Gastrocnemius medialis (tissue), 4 donors: ENCODE data around the gene IGF2BP2. TPM values are rescaled to one million over a fixed set of nuclear protein-coding genes. Genes with fewer than 3 reads are reported as not detected.

Source experiments
- ATAC-seq, 2 donors: fragments of 150-250 bp; one replicate each; pipeline ENCODE4 v1.9.1; 2016
- DNase-seq, 2 donors: peaks; one replicate each; pipeline ENCODE4 v3.0.0-alpha.2; 2019
- H3K27ac ChIP-seq, 4 donors: fragments of 200-600 bp; sonication (generic); 1 replicate in 1 of 4; 2 replicates in 3 of 4; pipeline ENCODE4 v1.5.1; 2016 to 2018; ENCODE audit warnings: mild to moderate bottlenecking in 2 of 4, moderate library complexity in 1 of 4
- H3K27me3 ChIP-seq, 3 donors: fragments of 200-600 bp; sonication (generic) in 2 of 3; 1 replicate in 1 of 3; 2 replicates in 2 of 3; pipeline versions ENCODE4 v1.5.1 to v1.6.0; 2016 to 2019; ENCODE audit warnings: mild to moderate bottlenecking in 1 of 3, moderate library complexity in 1 of 3
- H3K36me3 ChIP-seq, 2 donors: fragments of 200-600 bp; sonication (generic) in 1 of 2; one replicate each; pipeline ENCODE4 v1.5.1; 2017 to 2018
- H3K4me1 ChIP-seq, 2 donors: fragments of 200-600 bp; sonication (generic) in 1 of 2; one replicate each; pipeline ENCODE4 v1.5.1; 2016 to 2017; ENCODE audit warnings: mild to moderate bottlenecking in 2 of 2
- H3K4me3 ChIP-seq, 4 donors: fragments of 200-600 bp; sonication (generic) in 3 of 4; 1 replicate in 1 of 4; 2 replicates in 3 of 4; pipeline ENCODE4 v1.5.1; 2016 to 2019; ENCODE audit warnings: mild to moderate bottlenecking in 2 of 4
- H3K9me3 ChIP-seq, 3 donors: fragments of 200-600 bp; sonication (generic) in 2 of 3; 1 replicate in 1 of 3; 2 replicates in 2 of 3; pipeline ENCODE4 v1.5.1; 2016 to 2019
- CTCF ChIP-seq, 5 experiments: fragments of 450-650 bp in 3 of 5; fragments of 200-600 bp in 2 of 5; sonication (generic) in 2 of 5; IDR thresholded peaks in 4 of 5; conservative IDR thresholded peaks in 1 of 5; 1 replicate in 4 of 5; 2 replicates in 1 of 5; pipeline ENCODE4 v1.5.1; 2016 to 2019; ENCODE audit warnings: antibody characterized with exemption in 5 of 5, mild to moderate bottlenecking in 3 of 5, moderate library complexity in 3 of 5
- POLR2A ChIP-seq, 2 donors: fragments of 450-650 bp; IDR thresholded peaks; one replicate each; pipeline ENCODE4 v1.6.1; 2017; ENCODE audit warnings: antibody characterized with exemption in 2 of 2, mild to moderate bottlenecking in 2 of 2, moderate library complexity in 2 of 2
- in situ Hi-C, 4 donors: fragments of 200-750 bp; cut with MboI; loops; one replicate each; pipeline versions ENCODE4 v1.15.0 to v1.8.0; 2017; ENCODE audit warnings: low sequenced_read_pairs in 4 of 4
- intact Hi-C: fragments of 100-400 bp; cut with DNase I; formaldehyde crosslinking; loops from one replicate; pipeline ENCODE4 v1.15.1; 2023; ENCODE audit warnings: low total_unique reads
- total RNA-seq, 4 donors: library from RNA; depleted of rRNA; stranded (reverse); fragments of >200 nt; gene quantifications; one replicate each; pipeline versions ENCODE4 v1.1.0 to v1.2.3, GENCODE V29; 2016

IGF2BP2 gene
- total RNA-seq, 4 donors from 2014 or later = 0.97 to 6.3 (median 1.7) TPM

- Histone ChIP-seq H3K9me3 (no peaks in the 10 kb centered on the region), H3K27ac (no peak overlapping the region), H3K36me3 (no peaks in the 10 kb centered on the region), H3K4me1 (no peaks in the 10 kb centered on the region), H3K27me3 (peaks cover 0 to 7% (median 3%) of the 10 kb centered on the region in 3 donors), H3K4me3 (no peak overlapping the region)
- TF ChIP-seq POLR2A (IDR thresholded peaks at IDR 0.05) (no peak), CTCF (IDR thresholded peaks at IDR 0.05 in 4 of 5, conservative IDR thresholded peaks at IDR 0.05 in 1 of 5) (no peak)
- in situ Hi-C loops (no loop called here), intact Hi-C loops (no loop called here)
- no peak for ATAC-seq
- no peak for DNase-seq
Observed at GRCh38 chr3:185718736-185719593, 105.9 kb downstream of the IGF2BP2 start.

GRCh38 chr3:185717627-185718402 is 107.0 kb downstream of the IGF2BP2 start:
- intact Hi-C loops (no loop called here), in situ Hi-C loops (no loop called here)
- Histone ChIP-seq H3K36me3 (no peaks in the 10 kb centered on the region), H3K27me3 (peaks cover 0 to 7% (median 3%) of the 10 kb centered on the region in 3 donors), H3K4me3 (no peak overlapping the region), H3K27ac (no peak overlapping the region), H3K4me1 (no peaks in the 10 kb centered on the region), H3K9me3 (no peaks in the 10 kb centered on the region)
- ATAC-seq (no peak), DNase-seq (no peak)
- TF ChIP-seq POLR2A (IDR thresholded peaks at IDR 0.05) (no peak), CTCF (IDR thresholded peaks at IDR 0.05 in 4 of 5, conservative IDR thresholded peaks at IDR 0.05 in 1 of 5) (no peak)

GRCh38 chr3:185717121-185717520 is 107.7 kb downstream of the IGF2BP2 start:
- no peak overlapping the region for H3K27ac ChIP-seq
- no peaks in the 10 kb centered on the region for H3K4me1 ChIP-seq
- no peaks in the 10 kb centered on the region for H3K9me3 ChIP-seq
- in situ Hi-C loops (no loop called here), intact Hi-C loops (no loop called here)
- H3K36me3 ChIP-seq = no peaks in the 10 kb centered on the region
- TF ChIP-seq POLR2A (IDR thresholded peaks at IDR 0.05) = no peak
- TF ChIP-seq CTCF (IDR thresholded peaks at IDR 0.05 in 4 of 5, conservative IDR thresholded peaks at IDR 0.05 in 1 of 5) = no peak
- DNase-seq (no peak), ATAC-seq (no peak)
- peaks cover 0 to 7% (median 3%) of the 10 kb centered on the region in 3 donors for H3K27me3 ChIP-seq
- H3K4me3 ChIP-seq = no peak overlapping the region

GRCh38 chr3:185716436-185717108 is 108.3 kb downstream of the IGF2BP2 start:
- in situ Hi-C loops (no loop called here), intact Hi-C loops (no loop called here)
- no peak overlapping the region for H3K27ac ChIP-seq
- ATAC-seq (no peak), DNase-seq (no peak)
- no peaks in the 10 kb centered on the region for H3K36me3 ChIP-seq
- TF ChIP-seq CTCF (IDR thresholded peaks at IDR 0.05 in 4 of 5, conservative IDR thresholded peaks at IDR 0.05 in 1 of 5) = no peak
- TF ChIP-seq POLR2A (IDR thresholded peaks at IDR 0.05) = no peak
- peaks cover 0 to 7% (median 7%) of the 10 kb centered on the region in 3 donors for H3K27me3 ChIP-seq
- no peak overlapping the region for H3K4me3 ChIP-seq
- no peaks in the 10 kb centered on the region for H3K9me3 ChIP-seq
- no peaks in the 10 kb centered on the region for H3K4me1 ChIP-seq
